GDM1 (cell line): ENCODE data around the gene STYXL1.

ENCODE experiments used
- DNase-seq: peaks from one replicate; lab custom pipeline; 2025; lab: John Stamatoyannopoulos, UW

Gene STYXL1

DNA sequence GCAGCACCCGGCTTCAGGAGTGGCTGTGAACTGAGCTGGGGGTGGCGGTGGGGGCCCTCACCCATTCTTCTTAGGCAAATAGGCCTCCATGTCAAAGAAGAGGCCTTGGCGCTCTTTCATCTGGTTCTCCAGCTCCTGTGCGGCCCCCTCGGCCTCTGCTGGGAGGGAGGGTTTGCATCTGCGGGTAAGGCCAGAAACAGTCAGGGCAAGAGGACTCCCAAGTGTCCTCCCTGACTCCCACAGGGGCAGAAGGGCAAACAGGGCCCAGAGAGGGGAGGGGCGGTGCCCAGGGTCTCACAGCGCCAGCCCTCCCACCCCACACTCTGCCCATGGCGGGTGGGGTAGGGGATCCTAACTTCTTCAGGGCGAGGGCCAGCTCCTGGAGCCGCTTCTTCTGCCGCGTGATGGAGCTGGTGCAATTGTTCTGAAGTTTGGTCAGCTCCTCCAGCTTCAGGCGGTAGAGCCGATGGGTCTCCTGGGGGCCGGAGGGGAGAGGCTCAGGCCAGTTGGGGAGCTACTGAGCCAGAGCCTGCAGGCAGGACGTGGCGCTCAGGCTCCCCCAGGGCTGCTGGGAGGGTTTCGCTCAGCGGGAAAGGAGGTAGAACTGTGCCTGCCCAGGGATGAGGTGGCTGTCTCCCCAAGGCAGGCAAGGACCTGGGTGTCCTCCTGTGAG, 55.6 kb downstream of the STYXL1 start:
- no peak for DNase-seq

DNA sequence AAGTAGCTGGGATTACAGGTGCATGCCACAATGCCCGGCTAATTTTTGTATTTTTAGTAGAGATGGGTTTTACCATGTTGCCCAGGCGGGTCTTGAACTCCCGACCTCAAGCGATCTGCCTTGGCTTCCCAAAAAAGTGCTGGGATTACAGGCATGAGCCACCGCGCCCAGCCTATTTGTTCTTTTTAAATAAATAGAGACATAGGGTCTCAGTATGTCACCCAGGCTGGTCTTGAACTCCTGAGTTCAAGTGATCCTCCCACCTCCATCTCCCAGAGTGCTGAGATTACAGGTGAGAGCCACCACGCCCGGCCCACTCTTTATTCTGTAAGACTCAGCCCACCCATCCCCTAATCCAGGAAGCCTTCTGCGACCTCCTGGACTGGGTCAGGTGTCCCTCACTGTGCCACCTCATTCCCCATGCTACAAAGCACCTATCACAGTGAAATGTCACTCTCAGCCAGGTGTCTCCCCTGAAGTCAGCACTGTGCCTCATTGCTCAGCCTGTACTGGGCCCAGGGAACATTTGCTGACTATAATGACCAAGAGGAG, 56.2 kb downstream of the STYXL1 start:
- no peak for DNase-seq

DNA sequence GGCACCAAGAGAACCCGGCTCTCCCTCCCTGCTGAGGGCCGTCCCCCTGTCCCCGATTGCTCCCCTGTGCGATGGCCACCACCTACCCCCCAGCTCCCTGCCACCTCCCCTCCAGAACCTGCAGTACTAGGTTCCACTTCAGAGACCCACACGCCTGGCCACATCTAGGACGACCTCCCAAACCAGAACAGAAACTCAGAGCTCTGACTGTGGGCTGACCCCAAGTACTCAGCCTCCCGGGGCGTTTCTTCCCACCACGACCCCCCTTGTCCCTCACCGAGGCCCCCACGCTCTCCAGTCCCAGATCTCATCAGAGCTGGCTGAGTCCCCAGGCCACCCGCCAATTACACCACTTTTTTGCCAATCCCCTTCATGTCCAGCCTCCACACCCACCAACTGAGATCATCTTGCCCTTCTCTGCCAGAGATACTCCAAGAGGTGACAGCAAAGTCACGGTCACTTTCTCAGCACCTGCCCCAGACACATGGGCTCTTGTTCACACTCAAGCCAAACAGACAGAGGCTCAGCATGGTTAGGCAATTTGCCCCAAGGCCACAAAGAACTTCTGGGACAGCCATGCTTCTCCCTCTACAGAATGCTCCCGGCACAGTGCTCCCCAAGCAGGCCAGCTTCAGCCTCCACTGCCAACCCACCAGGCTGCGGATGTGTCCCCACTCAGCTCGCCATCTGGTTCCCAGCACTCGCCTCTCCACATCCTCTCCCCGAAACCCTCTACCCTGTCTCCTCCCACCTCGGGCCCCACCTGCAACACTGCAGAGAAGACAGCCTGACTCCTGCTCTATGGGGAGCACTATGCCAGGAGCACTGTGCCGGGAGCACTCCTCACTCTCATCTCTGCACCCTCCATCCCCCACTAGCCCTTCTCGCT, 58.1 kb downstream of the STYXL1 start:
- no peak for DNase-seq

- no peak for DNase-seq
Observed at GRCh38 chr7:75988568-75989499, 59.0 kb downstream of the STYXL1 start.

GRCh38 chr7:75987805-75988567, 59.8 kb downstream of the STYXL1 start:
- no peak for DNase-seq

GRCh38 chr7:75987026-75987804, 60.6 kb downstream of the STYXL1 start:
- DNase-seq: no peak

DNA sequence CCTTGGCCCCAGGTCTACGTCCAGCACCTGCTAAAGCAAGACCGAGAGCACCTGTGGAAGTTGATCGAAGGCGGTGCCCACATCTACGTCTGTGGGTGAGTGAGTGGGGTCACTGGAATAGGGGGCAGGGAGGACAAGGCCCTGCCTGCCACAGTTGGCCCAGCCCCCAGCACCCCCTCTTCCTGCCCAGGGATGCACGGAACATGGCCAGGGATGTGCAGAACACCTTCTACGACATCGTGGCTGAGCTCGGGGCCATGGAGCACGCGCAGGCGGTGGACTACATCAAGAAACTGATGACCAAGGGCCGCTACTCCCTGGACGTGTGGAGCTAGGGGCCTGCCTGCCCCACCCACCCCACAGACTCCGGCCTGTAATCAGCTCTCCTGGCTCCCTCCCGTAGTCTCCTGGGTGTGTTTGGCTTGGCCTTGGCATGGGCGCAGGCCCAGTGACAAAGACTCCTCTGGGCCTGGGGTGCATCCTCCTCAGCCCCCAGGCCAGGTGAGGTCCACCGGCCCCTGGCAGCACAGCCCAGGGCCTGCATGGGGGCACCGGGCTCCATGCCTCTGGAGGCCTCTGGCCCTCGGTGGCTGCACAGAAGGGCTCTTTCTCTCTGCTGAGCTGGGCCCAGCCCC, 61.5 kb downstream of the STYXL1 start:
- DNase-seq: no peak

DNA sequence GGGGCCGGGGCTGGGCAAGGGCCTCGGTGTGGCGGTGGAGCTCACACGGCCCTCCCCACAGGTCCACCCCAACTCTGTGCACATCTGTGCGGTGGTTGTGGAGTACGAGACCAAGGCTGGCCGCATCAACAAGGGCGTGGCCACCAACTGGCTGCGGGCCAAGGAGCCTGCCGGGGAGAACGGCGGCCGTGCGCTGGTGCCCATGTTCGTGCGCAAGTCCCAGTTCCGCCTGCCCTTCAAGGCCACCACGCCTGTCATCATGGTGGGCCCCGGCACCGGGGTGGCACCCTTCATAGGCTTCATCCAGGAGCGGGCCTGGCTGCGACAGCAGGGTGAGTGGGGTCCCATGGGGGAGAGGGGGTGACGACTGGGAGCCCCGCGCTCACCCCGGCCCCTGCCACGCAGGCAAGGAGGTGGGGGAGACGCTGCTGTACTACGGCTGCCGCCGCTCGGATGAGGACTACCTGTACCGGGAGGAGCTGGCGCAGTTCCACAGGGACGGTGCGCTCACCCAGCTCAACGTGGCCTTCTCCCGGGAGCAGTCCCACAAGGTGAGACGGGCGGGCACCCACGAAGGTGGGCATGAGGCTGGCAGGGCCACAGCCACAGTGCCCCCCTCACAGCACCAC, 62.2 kb downstream of the STYXL1 start:
- DNase-seq: no peak

DNA sequence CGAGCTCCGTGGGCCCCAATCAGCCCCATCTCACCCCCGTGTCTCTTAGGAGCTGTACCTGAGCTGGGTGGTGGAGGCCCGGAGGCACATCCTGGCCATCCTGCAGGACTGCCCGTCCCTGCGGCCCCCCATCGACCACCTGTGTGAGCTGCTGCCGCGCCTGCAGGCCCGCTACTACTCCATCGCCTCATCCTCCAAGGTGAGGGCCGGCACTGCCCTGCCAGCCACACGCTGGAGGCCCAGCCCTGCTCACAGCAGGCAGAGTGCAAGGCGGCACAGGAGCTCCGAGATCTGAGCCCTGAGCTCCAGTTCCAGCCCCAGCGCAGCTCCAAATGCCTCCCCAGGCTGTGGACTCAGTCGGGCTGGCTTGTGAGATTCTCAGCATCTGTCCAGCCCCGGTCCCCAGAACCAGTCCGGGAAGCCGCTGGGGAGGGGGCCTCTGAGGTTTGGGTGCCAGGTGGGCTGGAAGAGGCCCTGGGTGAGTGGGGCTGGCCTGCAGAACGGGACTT, 62.7 kb downstream of the STYXL1 start:
- DNase-seq: no peak

DNA sequence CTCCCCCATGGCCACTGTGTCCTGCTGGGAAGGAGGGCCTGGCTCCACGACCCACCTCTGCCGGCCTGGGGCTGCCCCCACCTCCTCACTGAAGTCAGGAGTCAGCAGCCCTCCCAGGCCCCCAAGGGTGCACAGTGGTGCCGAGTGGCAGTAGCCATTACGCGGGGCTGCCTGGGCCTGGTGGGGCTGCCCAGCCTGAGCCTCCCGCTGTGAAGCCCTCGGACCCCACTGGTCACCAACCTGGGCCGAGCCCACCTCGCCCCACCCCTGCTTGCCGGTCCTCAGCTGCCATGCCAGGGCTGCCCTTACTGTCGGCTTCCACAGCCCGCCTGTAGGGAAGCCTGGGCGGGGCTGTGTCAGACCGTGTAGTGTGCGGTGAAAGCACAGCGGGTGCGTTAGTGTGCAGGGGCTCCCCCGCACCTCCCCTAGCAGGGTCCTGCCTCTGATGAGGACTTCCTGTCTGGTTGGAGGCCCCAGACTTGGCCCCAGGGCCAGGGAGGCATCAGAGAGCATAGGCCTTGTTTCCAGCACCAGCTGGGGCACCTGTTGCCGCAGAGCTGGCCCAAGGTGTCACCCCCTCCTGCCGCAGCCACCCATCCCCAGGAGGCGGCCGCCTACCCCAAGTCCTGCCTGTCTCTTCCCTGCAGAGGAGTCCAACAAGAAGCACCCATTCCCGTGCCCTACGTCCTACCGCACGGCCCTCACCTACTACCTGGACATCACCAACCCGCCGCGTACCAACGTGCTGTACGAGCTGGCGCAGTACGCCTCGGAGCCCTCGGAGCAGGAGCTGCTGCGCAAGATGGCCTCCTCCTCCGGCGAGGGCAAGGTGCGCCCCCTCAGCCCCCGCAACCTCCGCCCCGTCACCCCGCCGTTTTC, 63.4 kb downstream of the STYXL1 start:
- DNase-seq: no peak

DNA sequence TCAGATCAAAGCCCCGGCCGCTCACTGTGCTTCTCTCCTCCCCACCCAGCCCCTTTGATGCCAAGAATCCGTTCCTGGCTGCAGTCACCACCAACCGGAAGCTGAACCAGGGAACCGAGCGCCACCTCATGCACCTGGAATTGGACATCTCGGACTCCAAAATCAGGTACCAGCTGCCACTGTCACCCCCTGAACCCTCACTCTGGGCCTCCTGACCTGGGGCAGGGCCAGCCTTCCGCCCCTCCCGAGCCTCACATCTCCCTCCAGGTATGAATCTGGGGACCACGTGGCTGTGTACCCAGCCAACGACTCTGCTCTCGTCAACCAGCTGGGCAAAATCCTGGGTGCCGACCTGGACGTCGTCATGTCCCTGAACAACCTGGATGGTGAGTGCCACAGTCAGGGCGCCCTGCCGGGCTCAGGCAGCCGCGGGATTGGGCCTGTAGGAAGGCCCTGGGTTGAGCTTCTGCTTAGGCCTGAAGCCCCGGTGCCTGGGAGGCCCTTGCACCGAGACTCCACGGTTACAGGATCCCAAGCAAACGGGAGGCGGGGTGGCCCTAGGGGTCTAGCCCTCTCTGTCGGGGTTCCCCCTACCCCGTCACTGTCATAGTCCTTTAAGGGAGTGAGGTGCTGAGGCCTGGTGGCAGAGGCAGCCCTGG, 64.2 kb downstream of the STYXL1 start:
- DNase-seq: no peak

- DNase-seq: no peak
Observed at GRCh38 chr7:75982306-75983064, 65.3 kb downstream of the STYXL1 start.

DNA sequence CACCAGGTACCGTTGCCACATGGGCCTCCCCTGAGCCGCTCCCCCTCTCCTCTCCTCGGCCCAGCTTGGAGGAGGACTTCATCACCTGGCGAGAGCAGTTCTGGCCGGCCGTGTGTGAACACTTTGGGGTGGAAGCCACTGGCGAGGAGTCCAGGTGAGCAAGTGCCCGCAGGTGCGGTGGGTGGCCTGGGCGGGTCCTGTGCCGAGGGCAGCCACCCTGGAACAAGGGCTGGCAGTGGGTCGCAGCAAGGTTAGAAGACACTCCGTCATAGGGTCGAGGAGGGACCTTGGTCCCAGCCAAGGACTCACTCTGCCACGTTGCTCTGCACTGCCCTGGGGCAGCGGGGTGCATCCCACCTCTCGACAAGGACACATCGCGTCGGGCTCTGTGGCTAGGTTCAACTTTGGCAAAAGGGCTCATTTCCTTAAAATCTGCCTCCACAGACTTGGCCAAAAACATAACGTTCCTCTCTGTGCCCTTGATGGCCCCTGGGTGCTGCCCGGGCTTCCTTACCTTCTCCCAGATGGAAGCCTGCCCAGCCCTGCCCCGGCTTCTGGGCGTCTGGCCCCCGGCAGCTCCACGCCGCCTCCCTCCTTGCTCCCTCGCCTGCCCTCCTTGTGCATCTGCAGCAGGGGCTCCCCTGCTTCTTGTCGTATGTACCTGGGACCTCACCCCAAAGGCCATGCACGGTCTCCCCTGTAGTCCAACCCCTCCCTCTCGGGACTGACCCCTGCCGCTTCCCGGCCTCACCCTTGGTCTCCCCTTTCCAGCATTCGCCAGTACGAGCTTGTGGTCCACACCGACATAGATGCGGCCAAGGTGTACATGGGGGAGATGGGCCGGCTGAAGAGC, 66.1 kb downstream of the STYXL1 start:
- no peak for DNase-seq

GRCh38 chr7:75981203-75981452, 66.7 kb downstream of the STYXL1 start:
- DNase-seq: no peak

DNA sequence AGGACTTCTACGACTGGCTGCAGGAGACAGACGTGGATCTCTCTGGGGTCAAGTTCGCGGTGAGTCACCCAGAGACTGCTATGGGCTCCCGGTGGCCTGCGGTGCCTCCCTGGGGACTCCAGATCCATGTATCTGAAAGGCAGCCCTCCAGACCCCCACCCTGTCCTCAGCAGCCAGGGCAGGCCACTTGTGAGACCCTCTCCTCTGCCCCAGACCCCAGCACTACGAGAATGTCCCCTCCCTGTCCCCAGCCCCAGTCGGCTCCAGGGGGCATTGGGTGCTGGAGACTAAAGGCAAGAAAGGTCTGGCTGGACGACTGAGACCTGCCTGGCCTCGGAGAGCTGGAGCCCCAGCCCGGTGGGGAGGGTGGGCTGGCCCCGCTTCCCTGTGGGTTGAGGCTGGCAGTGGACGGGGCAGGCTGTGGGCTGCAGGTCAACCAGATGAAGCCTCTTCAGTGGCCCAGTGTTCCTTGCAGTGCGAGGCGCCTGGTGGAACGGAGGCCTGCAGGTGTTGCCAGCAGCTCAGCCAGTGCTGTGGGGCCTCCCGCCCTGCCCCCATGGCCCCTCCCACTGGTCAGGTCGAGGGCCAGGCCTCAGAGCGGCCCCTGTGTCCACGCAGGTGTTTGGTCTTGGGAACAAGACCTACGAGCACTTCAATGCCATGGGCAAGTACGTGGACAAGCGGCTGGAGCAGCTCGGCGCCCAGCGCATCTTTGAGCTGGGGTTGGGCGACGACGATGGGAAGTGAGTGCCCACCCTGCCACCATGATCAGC, 67.2 kb downstream of the STYXL1 start:
- DNase-seq: no peak
